GM23248 (cell line): ENCODE data around the gene CLDN22. TPM values are rescaled to one million over a fixed set of nuclear protein-coding genes. Genes with fewer than 3 reads are reported as not detected.
A peak's percentile ranks its signal among the peaks of the same experiment; 100 is the strongest.

ENCODE experiments used
- DNase-seq: peaks from one replicate; pipeline ENCODE4 v3.0.0-alpha.2; 2015
- H2AFZ ChIP-seq: fragments of 200-600 bp; sonication (generic); 2 replicates; pipeline ENCODE4 v1.6.1; 2016; ENCODE audit warnings: antibody characterized with exemption
- H3F3A ChIP-seq: fragments of 200-600 bp; sonication (generic); 2 replicates; pipeline ENCODE4 v1.6.1; 2016; ENCODE audit warnings: mild to moderate bottlenecking, antibody characterized with exemption, mixed run types; ENCODE audit not compliant: insufficient read depth
- H3K27ac ChIP-seq: fragments of 200-600 bp; sonication (generic); 2 replicates; pipeline ENCODE4 v1.5.1; 2016; ENCODE audit warnings: mild to moderate bottlenecking
- H3K27me3 ChIP-seq: fragments of 200-600 bp; sonication (generic); replicated peaks from 2 replicates; pipeline ENCODE4 v1.6.1; 2016; ENCODE audit warnings: mild to moderate bottlenecking; ENCODE audit not compliant: insufficient read depth
- H3K36me3 ChIP-seq: fragments of 200-600 bp; sonication (generic); 2 replicates; pipeline ENCODE4 v1.6.1; 2016; ENCODE audit warnings: low read depth, mild to moderate bottlenecking
- H3K4me1 ChIP-seq: fragments of 200-600 bp; sonication (generic); 2 replicates; pipeline ENCODE4 v1.6.1; 2016; ENCODE audit warnings: mild to moderate bottlenecking; ENCODE audit not compliant: insufficient read depth
- H3K4me2 ChIP-seq: fragments of 200-600 bp; sonication (generic); one replicate; pipeline ENCODE4 v1.6.1; 2016; ENCODE audit warnings: mild to moderate bottlenecking; ENCODE audit not compliant: unreplicated experiment
- H3K4me3 ChIP-seq: fragments of 200-600 bp; sonication (generic); 2 replicates; pipeline ENCODE4 v1.5.1; 2016; ENCODE audit warnings: mild to moderate bottlenecking
- H3K79me2 ChIP-seq: fragments of 200-600 bp; sonication (generic); 2 replicates; pipeline ENCODE4 v1.6.1; 2016; ENCODE audit warnings: mild to moderate bottlenecking; ENCODE audit not compliant: insufficient read depth
- H3K9ac ChIP-seq: fragments of 200-600 bp; sonication (generic); 2 replicates; pipeline ENCODE4 v1.6.1; 2016; ENCODE audit warnings: mild to moderate bottlenecking
- H3K9me2 ChIP-seq: fragments of 200-600 bp; sonication (generic); 2 replicates; pipeline ENCODE4 v1.6.1; 2016; ENCODE audit warnings: mixed run types, mild to moderate bottlenecking, moderate library complexity; ENCODE audit not compliant: insufficient read depth
- H3K9me3 ChIP-seq: fragments of 200-600 bp; sonication (generic); one replicate; pipeline ENCODE4 v1.6.1; 2017; ENCODE audit warnings: low read depth
- H4K20me1 ChIP-seq: fragments of 200-600 bp; sonication (generic); 2 replicates; pipeline ENCODE4 v1.6.0; 2016; ENCODE audit not compliant: insufficient read depth
- EZH2 ChIP-seq: fragments of 200-600 bp; sonication (generic); IDR thresholded peaks from 2 replicates; pipeline ENCODE4 v1.6.1; 2018; ENCODE audit warnings: antibody characterized with exemption, mild to moderate bottlenecking; ENCODE audit not compliant: insufficient read depth, poor library complexity, severe bottlenecking
- EZH2phosphoT487 ChIP-seq: fragments of 200-600 bp; sonication (generic); IDR thresholded peaks from 2 replicates; pipeline ENCODE4 v1.6.1; 2018; ENCODE audit warnings: antibody characterized with exemption, moderate library complexity, mild to moderate bottlenecking, low read depth; ENCODE audit not compliant: insufficient read depth
- WGBS, 2 experiments: methylation state at CpG; one replicate each; pipeline ENCODE4 v1.1.6; 2015 to 2017; ENCODE audit warnings: low lambda C conversion rate in 2 of 2, low coverage in 1 of 2; ENCODE audit errors: missing lambda C conversion rate in 2 of 2; 5-methylcytosine and 5-hydroxymethylcytosine counted together
- in situ Hi-C: fragments of 300-500 bp; cut with MboI; formaldehyde crosslinking; loops from 2 replicates; pipeline ENCODE4 v1.15.0; 2020
- polyA plus RNA-seq: library from polyadenylated mRNA; unstranded; fragments of >200 nt; fragmentation: Nextera tagmentation; extraction: Ambion mirVana; gene quantifications from 2 replicates; pipeline ENCODE4 v1.2.1, GENCODE V29; 2016
- total RNA-seq: library from RNA; depleted of rRNA; stranded (reverse); fragments of >200 nt; shearing (Covaris generic); gene quantifications from 2 replicates; pipeline ENCODE4 v1.2.3, GENCODE V29; 2014

CLDN22 gene
- total and polyA plus RNA-seq, 2 experiments from 2014 or later: not detected

- Histone ChIP-seq H3K27ac (peak overlapping the region; percentile 98), H3K9ac (peak overlapping the region; percentile 87), H2AFZ (peak overlapping the region; percentile 11; the same call in 1 of the 2 replicates), H3K4me1 (peaks cover 32% of the 10 kb centered on the region), H4K20me1 (no peaks in the 10 kb centered on the region), H3K4me3 (peak overlapping the region; percentile 70), H3K9me3 (no peaks in the 10 kb centered on the region), H3K79me2 (no peaks in the 10 kb centered on the region), H3K27me3 (no peaks in the 10 kb centered on the region), H3K36me3 (no peaks in the 10 kb centered on the region), H3F3A (peaks cover 31% of the 10 kb centered on the region), H3K9me2 (no peaks in the 10 kb centered on the region), H3K4me2 (peak overlapping the region; percentile 97)
- peak; percentile 97 for DNase-seq
- in situ Hi-C loops: no loop called here
- WGBS, 2 experiments: 28 to 30% methylated on average over 17 of the region's 17 CpGs
- TF ChIP-seq EZH2: no peak
- no peak for TF ChIP-seq EZH2phosphoT487
Observed at GRCh38 chr4:183348706-183349659, 28.9 kb upstream of the CLDN22 start.

- no peaks in the 10 kb centered on the region for H4K20me1 ChIP-seq
- H3K9me2 ChIP-seq: no peaks in the 10 kb centered on the region
- no peak overlapping the region for H2AFZ ChIP-seq
- WGBS, 2 experiments: 95 to 96% methylated on average over 12 of the region's 12 CpGs
- no peaks in the 10 kb centered on the region for H3K79me2 ChIP-seq
- no peak for DNase-seq
- peak overlapping the region; percentile 98 for H3K27ac ChIP-seq
- H3K36me3 ChIP-seq: no peaks in the 10 kb centered on the region
- no peak for TF ChIP-seq EZH2
- no peak for TF ChIP-seq EZH2phosphoT487
- H3K4me2 ChIP-seq: no peak overlapping the region
- in situ Hi-C loops: no loop called here
- peaks cover 36% of the 10 kb centered on the region for H3K4me1 ChIP-seq
- no peak overlapping the region for H3K9ac ChIP-seq
- H3K9me3 ChIP-seq: no peaks in the 10 kb centered on the region
- peaks cover 31% of the 10 kb centered on the region for H3F3A ChIP-seq
- no peaks in the 10 kb centered on the region for H3K27me3 ChIP-seq
- no peak overlapping the region for H3K4me3 ChIP-seq
Observed at GRCh38 chr4:183348136-183348535, 28.1 kb upstream of the CLDN22 start.

- 82 to 83% methylated on average over 4 of the region's 4 CpGs for WGBS, 2 experiments
- H3K9ac ChIP-seq: no peak overlapping the region
- no peak overlapping the region for H3K4me3 ChIP-seq
- H2AFZ ChIP-seq: no peak overlapping the region; the same call in 1 of the 2 replicates
- peak overlapping the region; percentile 98; the same call in 1 of the 2 replicates for H3K27ac ChIP-seq
- TF ChIP-seq EZH2phosphoT487 (no peak), EZH2 (no peak)
- peaks cover 39% of the 10 kb centered on the region for H3K4me1 ChIP-seq
- H3K9me2 ChIP-seq: no peaks in the 10 kb centered on the region
- in situ Hi-C loops: no loop called here
- no peaks in the 10 kb centered on the region for H4K20me1 ChIP-seq
- no peaks in the 10 kb centered on the region for H3K9me3 ChIP-seq
- peak; percentile 60 for DNase-seq
- H3F3A ChIP-seq: peaks cover 31% of the 10 kb centered on the region
- H3K79me2 ChIP-seq: no peaks in the 10 kb centered on the region
- H3K36me3 ChIP-seq: no peaks in the 10 kb centered on the region
- no peaks in the 10 kb centered on the region for H3K27me3 ChIP-seq
- H3K4me2 ChIP-seq: no peak overlapping the region
Observed at GRCh38 chr4:183347566-183347965, 27.5 kb upstream of the CLDN22 start.

GRCh38 chr4:183347146-183347545 is 27.1 kb upstream of the CLDN22 start:
- H3K36me3 ChIP-seq: no peaks in the 10 kb centered on the region
- H2AFZ ChIP-seq: no peak overlapping the region
- peaks cover 39% of the 10 kb centered on the region for H3K4me1 ChIP-seq
- H3K9me2 ChIP-seq: no peaks in the 10 kb centered on the region
- no peak overlapping the region for H3K4me2 ChIP-seq
- no peak overlapping the region for H3K27ac ChIP-seq
- H3K79me2 ChIP-seq: no peaks in the 10 kb centered on the region
- H3F3A ChIP-seq: peaks cover 31% of the 10 kb centered on the region
- WGBS, 2 experiments: 77 to 80% methylated on average over 8 of the region's 8 CpGs
- no peak for DNase-seq
- in situ Hi-C loops: no loop called here
- H3K27me3 ChIP-seq: no peaks in the 10 kb centered on the region
- no peak overlapping the region for H3K4me3 ChIP-seq
- no peaks in the 10 kb centered on the region for H3K9me3 ChIP-seq
- TF ChIP-seq EZH2phosphoT487 (no peak), EZH2 (no peak)
- no peaks in the 10 kb centered on the region for H4K20me1 ChIP-seq
- H3K9ac ChIP-seq: no peak overlapping the region
